ENCODE data around the gene TP73. TPM values are rescaled to one million over a fixed set of nuclear protein-coding genes. Genes with fewer than 3 reads are reported as not detected.

Gene TP73
- total RNA-seq, 2 donors from 2014 or later = 0.06 TPM; not detected in 1

GRCh38 chr1:3696689-3697088, 44.4 kb downstream of the TP73 start:
- ATAC-seq (no peak), DNase-seq (no peak)
- intact Hi-C loops (cut with DNase I) = loop anchor here in 1 of 2 donors (5.0 kb wide), 1 partner anchor 106 kb away; no protein-coding TSS in a partner anchor

DNA sequence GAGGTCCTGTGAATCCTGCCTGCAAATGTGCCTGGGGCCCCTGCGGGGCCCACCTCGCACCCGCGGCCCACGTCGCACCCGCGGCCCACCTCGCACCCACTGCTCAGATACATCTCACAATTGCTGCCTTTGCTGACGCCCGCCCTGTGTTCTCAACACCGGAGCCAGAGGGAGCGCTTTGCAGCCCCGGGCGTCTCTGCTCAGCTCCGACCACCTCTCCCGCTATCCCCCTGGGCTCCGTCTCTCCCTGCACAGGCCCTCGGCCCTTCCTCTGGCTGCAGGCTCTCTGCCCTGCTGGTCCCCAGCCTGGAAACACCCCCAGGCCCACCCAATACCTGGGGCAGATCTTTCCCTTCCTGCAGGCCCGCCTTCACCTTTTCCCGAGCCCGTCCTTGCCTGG, 44.8 kb downstream of the TP73 start:
- ATAC-seq (no peak), DNase-seq (no peak)
- intact Hi-C loops (cut with DNase I) = loop anchor here in 1 of 2 donors (5.0 kb wide), 1 partner anchor 105 kb away; no protein-coding TSS in a partner anchor

GRCh38 chr1:3697810-3698209, 45.5 kb downstream of the TP73 start:
- ATAC-seq = no peak
- no peak for DNase-seq
- intact Hi-C loops (cut with DNase I) = loop anchor here in 1 of 2 donors (5.0 kb wide), 1 partner anchor 104 kb away; no protein-coding TSS in a partner anchor

DNA sequence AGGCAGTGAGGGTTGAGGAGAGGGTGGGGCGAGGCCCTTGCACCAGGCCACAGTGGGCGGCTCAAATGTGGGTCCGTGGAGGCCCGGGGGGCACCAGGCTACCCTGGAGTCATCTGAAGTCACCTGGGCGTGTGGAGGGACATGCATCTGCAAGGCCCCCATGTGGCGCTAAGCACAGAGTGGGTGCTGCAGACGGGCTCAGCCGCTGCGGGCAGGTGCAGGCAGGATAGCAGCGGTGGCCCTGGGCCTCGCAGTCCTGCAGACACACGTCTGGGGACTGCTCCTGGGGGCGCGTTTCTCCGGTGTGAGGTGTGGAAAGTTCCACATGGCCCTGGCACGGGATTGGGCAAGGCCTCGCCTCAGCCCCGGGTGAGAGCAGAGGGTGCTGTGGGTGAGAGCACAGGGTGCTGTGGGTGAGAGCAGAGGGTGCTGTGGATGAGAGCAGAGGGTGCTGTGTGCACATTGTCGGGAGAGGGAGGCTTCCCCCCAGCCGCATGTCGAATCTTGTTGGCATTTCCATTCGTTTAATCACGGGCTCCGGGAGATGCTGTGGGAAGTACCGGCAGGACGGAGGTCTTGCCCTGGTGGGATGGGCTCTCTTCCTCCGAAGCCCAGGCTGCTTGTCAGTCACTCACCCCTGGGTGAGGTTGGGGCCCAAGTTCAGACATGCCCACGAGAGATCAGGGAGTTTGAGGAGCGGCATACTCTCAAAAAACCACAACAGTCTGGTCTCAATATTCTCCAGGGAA, 46.5 kb downstream of the TP73 start:
- ATAC-seq (no peak), DNase-seq (no peak)
- intact Hi-C loops (cut with DNase I) = loop anchor here in 1 of 2 donors (5.0 kb wide), 1 partner anchor 103 kb away; no protein-coding TSS in a partner anchor

DNA sequence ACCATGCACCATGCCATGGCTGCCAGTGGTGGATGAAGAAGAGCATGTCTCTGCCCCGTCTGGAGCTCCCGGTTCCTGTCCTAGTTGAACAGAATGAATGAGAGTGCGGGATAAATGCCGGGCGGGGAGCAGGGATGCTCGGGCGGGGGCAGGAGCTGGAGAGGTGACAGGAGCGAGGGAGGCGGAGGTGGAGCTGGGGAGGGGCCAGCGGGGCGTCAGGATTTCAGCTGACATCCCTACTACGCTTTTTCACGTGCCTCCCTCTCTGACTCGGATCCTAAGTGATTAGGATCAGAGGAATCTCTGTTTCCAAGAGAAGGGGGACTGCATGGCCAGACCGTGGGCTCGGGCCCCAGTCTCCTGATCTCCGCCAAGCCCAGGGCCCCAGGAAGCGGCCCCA, 47.3 kb downstream of the TP73 start:
- intact Hi-C loops (cut with DNase I) = loop anchor here in 1 of 2 donors (5.0 kb wide), 1 partner anchor 103 kb away; no protein-coding TSS in a partner anchor
- DNase-seq = no peak

DNA sequence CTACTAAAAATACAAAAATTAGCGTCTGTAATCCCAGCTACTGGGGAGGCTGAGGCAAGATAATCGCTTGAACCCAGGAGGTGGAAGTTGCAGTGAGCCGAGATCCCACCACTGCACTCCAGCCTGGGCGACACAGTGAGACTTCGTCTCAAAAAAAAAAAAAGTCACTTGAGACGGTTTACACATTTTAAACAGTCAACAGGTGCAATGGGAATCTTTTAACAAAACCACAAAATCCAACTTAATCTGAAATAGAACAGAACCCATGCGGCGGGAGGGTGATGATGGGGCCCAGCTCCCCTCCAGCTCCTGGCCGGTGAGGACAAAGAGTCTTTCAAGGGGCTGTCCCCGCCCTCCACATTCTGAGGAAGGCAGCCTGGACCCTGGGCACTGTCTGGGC, 48.3 kb downstream of the TP73 start:
- intact Hi-C loops (cut with DNase I) = no loop called here
- DNase-seq = no peak
- ATAC-seq = no peak

More for the DNA sequence above, 47.3 kb downstream of the TP73 start:
- ATAC-seq = no peak

DNA sequence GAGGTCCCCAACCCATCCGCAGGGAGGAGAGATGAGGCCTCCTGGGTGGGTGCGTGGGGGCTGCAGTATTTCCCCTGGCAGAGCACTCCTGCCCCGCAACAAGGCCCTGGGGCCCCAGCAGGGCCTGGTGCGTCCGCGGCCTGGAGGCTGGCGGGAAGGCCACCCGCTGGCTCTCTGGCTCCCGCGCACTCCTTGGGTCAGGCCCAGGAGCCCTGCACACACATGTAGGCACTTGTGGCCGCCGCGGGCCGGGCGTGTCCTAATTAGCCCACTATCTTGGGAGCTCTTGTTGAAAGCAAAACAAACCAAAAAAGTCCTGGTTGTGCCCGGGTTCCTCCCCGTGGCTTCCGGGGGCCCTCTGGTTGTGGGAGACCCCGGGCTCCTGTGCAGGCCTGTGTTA, 50.2 kb downstream of the TP73 start:
- ATAC-seq (no peak), DNase-seq (no peak)
- intact Hi-C loops (cut with DNase I) = no loop called here

GRCh38 chr1:3702990-3703728, 50.8 kb downstream of the TP73 start:
- ATAC-seq (peak in 1 of 2 donors; percentile 67), DNase-seq (no peak)
- intact Hi-C loops (cut with DNase I) = no loop called here

GRCh38 chr1:3703786-3704371, 51.6 kb downstream of the TP73 start:
- ATAC-seq (no peak), DNase-seq (no peak)
- intact Hi-C loops (cut with DNase I) = no loop called here

GRCh38 chr1:3705341-3705950, 53.1 kb downstream of the TP73 start:
- intact Hi-C loops (cut with DNase I) = no loop called here
- ATAC-seq (no peak), DNase-seq (no peak)

GRCh38 chr1:3706651-3707297, 54.5 kb downstream of the TP73 start:
- intact Hi-C loops (cut with DNase I) = no loop called here
- ATAC-seq = no peak
- DNase-seq = no peak

GRCh38 chr1:3707298-3707938, 55.1 kb downstream of the TP73 start:
- no peak for ATAC-seq
- intact Hi-C loops (cut with DNase I) = no loop called here
- DNase-seq = no peak

DNA sequence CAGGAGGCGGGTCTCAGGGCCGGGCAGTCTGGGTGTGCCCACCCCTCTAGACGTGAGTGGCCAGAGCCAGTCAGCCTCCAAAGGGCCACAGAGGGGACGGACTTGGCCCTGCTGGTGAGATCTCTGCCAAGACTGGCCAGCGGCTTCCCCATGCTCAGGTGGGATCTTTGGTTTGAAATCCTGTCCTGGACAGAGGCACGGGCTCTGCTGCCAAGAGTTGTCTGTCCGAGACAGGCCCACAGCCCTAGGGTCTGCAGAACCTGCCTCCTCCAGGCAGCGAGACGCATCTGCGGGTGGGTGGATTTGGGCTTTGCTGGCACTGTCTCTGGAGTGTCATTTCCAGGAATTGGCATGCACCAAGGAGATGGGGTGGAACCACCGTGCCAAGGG, 55.6 kb downstream of the TP73 start:
- ATAC-seq (no peak), DNase-seq (no peak)
- intact Hi-C loops (cut with DNase I) = no loop called here

- ATAC-seq (no peak), DNase-seq (no peak)
- intact Hi-C loops (cut with DNase I) = no loop called here
These were observed 56.5 kb downstream of the TP73 start for GRCh38 chr1:3708791-3709190.

- intact Hi-C loops (cut with DNase I) = no loop called here
- ATAC-seq (no peak), DNase-seq (no peak)
These were observed 57.9 kb downstream of the TP73 start for GRCh38 chr1:3710251-3710650.

DNA sequence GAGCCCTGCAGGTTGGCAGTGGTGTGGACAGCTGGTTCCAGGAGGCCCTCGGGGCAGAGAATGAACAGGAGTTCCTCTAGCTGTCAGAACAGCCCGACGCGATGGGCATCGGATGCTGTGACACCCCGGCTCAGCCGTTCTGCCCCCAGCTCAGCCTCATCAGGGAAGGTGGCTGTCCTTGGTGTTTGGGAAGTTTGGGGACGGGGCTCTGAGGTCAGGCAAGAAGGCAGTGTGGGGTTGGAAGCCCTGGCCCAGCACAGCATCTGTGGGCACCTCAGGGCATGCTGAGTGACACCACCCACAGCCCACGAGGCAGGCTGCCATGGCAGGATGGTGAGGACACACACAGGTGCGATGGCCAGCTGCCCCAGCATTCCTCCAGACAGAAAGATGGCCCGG, 59.1 kb downstream of the TP73 start:
- no peak for DNase-seq
- no peak for ATAC-seq
- intact Hi-C loops (cut with DNase I) = no loop called here

GRCh38 chr1:3711780-3712451, 59.6 kb downstream of the TP73 start:
- DNase-seq (no peak), ATAC-seq (no peak)
- intact Hi-C loops (cut with DNase I) = no loop called here

Data from left cardiac atrium (tissue), 4 donors.